K562 (cell line): ENCODE data around the gene KRT33A. TPM values are rescaled to one million over a fixed set of nuclear protein-coding genes. Genes with fewer than 3 reads are reported as not detected.
A peak's percentile ranks its signal among the peaks of the same experiment; 100 is the strongest.

ENCODE experiments used
- ATAC-seq: fragments of 200-7000 bp; cut with Tn5 transposase; 3 replicates; pipeline ENCODE4 v1.9.1; 2020; ENCODE audit warnings: moderate library complexity
- BruUV-seq: library from RNA; stranded (reverse); fragments of 400-500 nt; replicated peaks from 2 replicates; lab custom pipeline; 2021; lab: Mats Ljungman, UMichigan
- CTCF ChIA-PET: fragments of 300-600 bp; formaldehyde crosslinking; extraction: SDS; loops from one replicate; lab custom pipeline; 2021; ENCODE audit warnings: low intra/inter-chr PET ratio; lab: Yijun Ruan, JAX
- POLR2A ChIA-PET: fragments of 300-600, 350-650 bp; sonication (Branson Sonifier 250); formaldehyde crosslinking; extraction: SDS; loops from one replicate; lab custom pipeline; 2021; ENCODE audit warnings: antibody characterized with exemption, inconsistent platforms; lab: Yijun Ruan, JAX
- DNase-seq, 4 experiments: peaks; one replicate each; pipeline versions ENCODE4 v3.0.0 to v3.0.0-alpha.2; 2011 to 2018; ENCODE audit warnings: low spot score in 3 of 4, mixed read lengths in 3 of 4; ENCODE audit errors: extremely low read depth in 1 of 4
- FAIRE-seq: peaks from 2 replicates; lab custom pipeline; 2011; peaks lifted over from hg19 to GRCh38; lab: Jason Lieb, UNC
- H2AFZ ChIP-seq: 2 replicates; pipeline ENCODE4 v1.6.0; 2011; ENCODE audit warnings: low read depth, low read length, control low read depth, inconsistent platforms
- H3K27ac ChIP-seq: fragments of 200-600 bp; 3 replicates; pipeline ENCODE4 v1.8.0; 2011; ENCODE audit warnings: low read depth, mild to moderate bottlenecking, control low read depth, inconsistent platforms, low read length, moderate library complexity, mixed read lengths; ENCODE audit errors: extremely low read depth
- H3K27me3 ChIP-seq, 2 experiments: fragments of 300-600 bp in 1 of 2; 2 replicates in 1 of 2; 3 replicates in 1 of 2; pipeline versions ENCODE4 v1.6.0 to v1.8.0; 2011; ENCODE audit warnings: inconsistent platforms in 2 of 2, low read length in 2 of 2, mild to moderate bottlenecking in 1 of 2, mixed read lengths in 1 of 2, moderate library complexity in 1 of 2; ENCODE audit not compliant: control insufficient read depth in 2 of 2, insufficient read depth in 2 of 2
- H3K36me3 ChIP-seq: fragments of 300-600 bp; 3 replicates; pipeline ENCODE4 v1.8.0; 2011; ENCODE audit warnings: mild to moderate bottlenecking, low read length, inconsistent platforms; ENCODE audit not compliant: control insufficient read depth, insufficient read depth
- H3K4me1 ChIP-seq, 2 experiments: fragments of 200-600 bp in 1 of 2; replicated peaks in 1 of 2; 2 replicates in 1 of 2; 3 replicates in 1 of 2; pipeline versions ENCODE4 v1.5.1 to v1.8.0; 2011; ENCODE audit warnings: inconsistent platforms in 2 of 2, low read length in 2 of 2, mild to moderate bottlenecking in 1 of 2, mixed read lengths in 1 of 2, moderate library complexity in 1 of 2; ENCODE audit not compliant: control insufficient read depth in 2 of 2, insufficient read depth in 2 of 2
- H3K4me2 ChIP-seq: 2 replicates; pipeline ENCODE4 v1.6.1; 2011; ENCODE audit warnings: low read length, control low read depth, inconsistent platforms, mixed read lengths; ENCODE audit not compliant: insufficient read depth
- H3K4me3 ChIP-seq: fragments of 200-600 bp; sonication (generic), shearing (Covaris generic); 2 replicates; pipeline ENCODE4 v1.5.1; 2016; ENCODE audit warnings: control low read depth, inconsistent platforms
- H3K79me2 ChIP-seq: fragments of 200-600 bp; 3 replicates; pipeline ENCODE4 v1.8.0; 2011; ENCODE audit warnings: low read length, inconsistent platforms; ENCODE audit not compliant: control insufficient read depth, insufficient read depth
- H3K9ac ChIP-seq, 2 experiments: 2 replicates each; pipeline versions ENCODE4 v1.6.0 to v1.6.1; 2011; ENCODE audit warnings: low read depth in 2 of 2, low read length in 2 of 2, control low read depth in 1 of 2, inconsistent platforms in 1 of 2, mild to moderate bottlenecking in 1 of 2, mixed read lengths in 1 of 2; ENCODE audit not compliant: insufficient read depth in 1 of 2
- H3K9me1 ChIP-seq: one replicate; pipeline ENCODE4 v1.6.0; 2011; ENCODE audit warnings: inconsistent platforms, mild to moderate bottlenecking, low read length, moderate library complexity; ENCODE audit not compliant: control insufficient read depth, insufficient read depth
- H3K9me3 ChIP-seq: replicated peaks from 2 replicates; pipeline ENCODE4 v1.5.1; 2011; ENCODE audit warnings: low read depth, low read length, inconsistent platforms; ENCODE audit not compliant: control insufficient read depth, insufficient read depth
- H4K20me1 ChIP-seq: replicated peaks from 2 replicates; pipeline ENCODE4 v1.6.1; 2011; ENCODE audit warnings: low read length, inconsistent platforms, mixed read lengths; ENCODE audit not compliant: control insufficient read depth, insufficient read depth
- JUN ChIP-seq, 2 experiments: sonication (generic) in 1 of 2; formaldehyde crosslinking in 1 of 2; IDR thresholded peaks; 2 replicates each; pipeline versions ENCODE4 v1.6.1 to v1.8.0; 2012 to 2022; ENCODE audit warnings: borderline replicate concordance in 2 of 2, mild to moderate bottlenecking in 2 of 2, improper control_type of control experiment in 1 of 2, low read depth in 1 of 2, low read length in 1 of 2, missing genetic modification reagents in 1 of 2
- NFATC3 ChIP-seq: fragments of 450-650 bp; IDR thresholded peaks from 2 replicates; pipeline ENCODE4 v1.6.1; 2017; ENCODE audit warnings: mild to moderate bottlenecking
- NRF1 ChIP-seq, 2 experiments: fragments of 450-650 bp; IDR thresholded peaks in 1 of 2; conservative IDR thresholded peaks in 1 of 2; 2 replicates each; pipeline ENCODE4 v1.6.1; 2014; ENCODE audit warnings: mild to moderate bottlenecking in 2 of 2
- RBM22 ChIP-seq: fragments of 200-400 bp; formaldehyde crosslinking; IDR thresholded peaks from 2 replicates; pipeline ENCODE4 v1.6.1; 2018; ENCODE audit warnings: low read length, low read depth; ENCODE audit not compliant: poor library complexity, severe bottlenecking
- YBX1 ChIP-seq: fragments of 450-650 bp; IDR thresholded peaks from 2 replicates; pipeline ENCODE4 v1.7.1; 2016; ENCODE audit warnings: mild to moderate bottlenecking
- WGBS: fragments of 100-300 bp; shearing (Covaris generic); methylation state at CpG from one replicate; pipeline ENCODE4 v1.1.6; 2016; ENCODE audit warnings: low coverage, mixed read lengths; ENCODE audit not compliant: insufficient coverage; ENCODE audit errors: missing lambda C conversion rate; 5-methylcytosine and 5-hydroxymethylcytosine counted together
- in situ Hi-C: fragments of 300-500 bp; cut with MboI; formaldehyde crosslinking; loops from 4 replicates; pipeline ENCODE4 v1.15.0; 2018; ENCODE audit warnings: inconsistent platforms, mixed read lengths
- intact Hi-C: fragments of 100-400 bp; cut with micrococcal nuclease; formaldehyde crosslinking; loops from 2 replicates; pipeline ENCODE4 v1.14.2; 2022
- polyA plus RNA-seq, 8 experiments: library from polyadenylated mRNA; depleted of rRNA in 4 of 8; stranded (reverse) in 5 of 8; unstranded in 3 of 8; fragments of >200 nt; fragmentation: Nextera tagmentation in 2 of 8; fragmentation: Illumina TruSeq in 1 of 8; extraction: Ambion mirVana in 2 of 8; extraction: Trizol in 1 of 8; gene quantifications; 2 replicates each; pipeline versions ENCODE4 v1.2.1 to v1.2.3, GENCODE V29; 2011 to 2014; ENCODE audit warnings: inconsistent platforms in 1 of 8, missing spikeins in 1 of 8
- total RNA-seq, 7 experiments: library from RNA; depleted of rRNA in 6 of 7; stranded (reverse); fragments of >200 nt in 6 of 7; fragmentation: Illumina TruSeq in 2 of 7; extraction: Trizol in 2 of 7; gene quantifications; 2 replicates each; pipeline versions ENCODE4 v1.2.1 to v1.2.3, GENCODE V29; 2011 to 2021; ENCODE audit warnings: low replicate concordance in 1 of 7

KRT33A gene
- total and polyA plus RNA-seq, 9 of the 15 experiments (the other 6 are each of a cell fraction or from before 2014, with no cell fraction given) = not detected

GRCh38 chr17:41335747-41336146, 14.9 kb downstream of the KRT33A start:
- no peak for DNase-seq
- H3K79me2 ChIP-seq = no peaks in the 10 kb centered on the region
- H3K9me3 ChIP-seq = no peaks in the 10 kb centered on the region
- H3K27me3 ChIP-seq = peaks cover 0 to 12% of the 10 kb centered on the region in 2 experiments; a peak in 1 of 5 replicates
- no peak overlapping the region for H3K9ac ChIP-seq
- no peaks in the 10 kb centered on the region for H3K4me1 ChIP-seq
- no peak for ATAC-seq
- intact Hi-C loops = no loop called here
- CTCF ChIA-PET = no interaction called here
- no peak overlapping the region for H2AFZ ChIP-seq
- TF ChIP-seq YBX1 (no peak), RBM22 (no peak), NRF1 (conservative IDR thresholded peaks at IDR 0.05 in 1 of 2, IDR thresholded peaks at IDR 0.05 in 1 of 2) (peak; percentile 60 to 64), JUN (IDR thresholded peaks at IDR 0.05; ENCODE audit: borderline replicate concordance, low read depth, low read length) (no peak), JUN (CRISPR knock-in tag; IDR thresholded peaks at IDR 0.05; ENCODE audit: borderline replicate concordance) (no peak), NFATC3 (no peak)
- TF ChIP-seq, all 486 proteins: peak for 1
- in situ Hi-C loops = no loop called here
- H3K27ac ChIP-seq = no peak overlapping the region
- no TSS peak for BruUV-seq
- no peak for FAIRE-seq
- H3K4me2 ChIP-seq = no peak overlapping the region
- no peak overlapping the region for H3K4me3 ChIP-seq
- H4K20me1 ChIP-seq = no peaks in the 10 kb centered on the region
- no peaks in the 10 kb centered on the region for H3K36me3 ChIP-seq
- H3K9me1 ChIP-seq = no peaks in the 10 kb centered on the region
- POLR2A ChIA-PET = interaction anchor here (0.7 kb wide), 1 partner anchor 10 kb away, joined by 5 read pairs; no protein-coding TSS in a partner anchor
- 0% methylated on average over 1 of the region's 1 CpG for WGBS
